ENCODE measurements around the gene PRDM2.

- TF ChIP-seq, protein P1, sequence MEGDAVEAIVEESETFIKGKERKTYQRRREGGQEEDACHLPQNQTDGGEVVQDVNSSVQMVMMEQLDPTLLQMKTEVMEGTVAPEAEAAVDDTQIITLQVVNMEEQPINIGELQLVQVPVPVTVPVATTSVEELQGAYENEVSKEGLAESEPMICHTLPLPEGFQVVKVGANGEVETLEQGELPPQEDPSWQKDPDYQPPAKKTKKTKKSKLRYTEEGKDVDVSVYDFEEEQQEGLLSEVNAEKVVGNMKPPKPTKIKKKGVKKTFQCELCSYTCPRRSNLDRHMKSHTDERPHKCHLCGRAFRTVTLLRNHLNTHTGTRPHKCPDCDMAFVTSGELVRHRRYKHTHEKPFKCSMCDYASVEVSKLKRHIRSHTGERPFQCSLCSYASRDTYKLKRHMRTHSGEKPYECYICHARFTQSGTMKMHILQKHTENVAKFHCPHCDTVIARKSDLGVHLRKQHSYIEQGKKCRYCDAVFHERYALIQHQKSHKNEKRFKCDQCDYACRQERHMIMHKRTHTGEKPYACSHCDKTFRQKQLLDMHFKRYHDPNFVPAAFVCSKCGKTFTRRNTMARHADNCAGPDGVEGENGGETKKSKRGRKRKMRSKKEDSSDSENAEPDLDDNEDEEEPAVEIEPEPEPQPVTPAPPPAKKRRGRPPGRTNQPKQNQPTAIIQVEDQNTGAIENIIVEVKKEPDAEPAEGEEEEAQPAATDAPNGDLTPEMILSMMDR (IDR thresholded peaks at IDR 0.05) = no peak
- TF ChIP-seq POLR2A (IDR thresholded peaks at IDR 0.05) = no peak
Measured at GRCh38 chr1:13778431-13778830, 78.4 kb downstream of the PRDM2 start.

All from heart left ventricle (tissue), 13 donors.